Trophoblast cell (in vitro differentiated cells and primary cell): Measurements from ENCODE around the gene UPP1.

Experiments
- DNase-seq, 2 donors: peaks; one replicate each; pipeline ENCODE4 v3.0.0-alpha.2; 2016
- H2AFZ ChIP-seq: 2 replicates; pipeline ENCODE4 v1.6.1; 2013; ENCODE audit warnings: low read length, moderate library complexity, mild to moderate bottlenecking; ENCODE audit not compliant: insufficient read depth, poor library complexity
- H2AK5ac ChIP-seq: 2 replicates; pipeline ENCODE4 v1.6.1; 2013; ENCODE audit warnings: mild to moderate bottlenecking, low read length
- H2BK120ac ChIP-seq: 2 replicates; pipeline ENCODE4 v1.6.1; 2013; ENCODE audit warnings: low read length, mild to moderate bottlenecking, moderate library complexity; ENCODE audit not compliant: insufficient read depth, poor library complexity
- H2BK12ac ChIP-seq: 2 replicates; pipeline ENCODE4 v1.6.1; 2013; ENCODE audit warnings: mild to moderate bottlenecking, low read length, moderate library complexity
- H2BK5ac ChIP-seq: 2 replicates; pipeline ENCODE4 v1.6.1; 2013; ENCODE audit warnings: low read length, low read depth, moderate library complexity, mild to moderate bottlenecking; ENCODE audit not compliant: poor library complexity
- H3K14ac ChIP-seq: 2 replicates; pipeline ENCODE4 v1.6.1; 2013; ENCODE audit warnings: mild to moderate bottlenecking, low read length
- H3K18ac ChIP-seq: 2 replicates; pipeline ENCODE4 v1.6.1; 2013; ENCODE audit warnings: mild to moderate bottlenecking, low read length
- H3K23ac ChIP-seq: 2 replicates; pipeline ENCODE4 v1.6.1; 2013; ENCODE audit warnings: low read length
- H3K27ac ChIP-seq: 2 replicates; pipeline ENCODE4 v1.5.1; 2013; ENCODE audit warnings: low read depth, mild to moderate bottlenecking, inconsistent platforms, low read length, moderate library complexity
- H3K27me3 ChIP-seq: 2 replicates; pipeline ENCODE4 v1.6.1; 2013; ENCODE audit warnings: inconsistent platforms, mild to moderate bottlenecking, low read length, moderate library complexity; ENCODE audit not compliant: insufficient read depth
- H3K36me3 ChIP-seq, 2 experiments: 1 replicate in 1 of 2; 2 replicates in 1 of 2; pipeline ENCODE4 v1.6.1; 2013; ENCODE audit warnings: low read length in 2 of 2, mild to moderate bottlenecking in 2 of 2, moderate library complexity in 1 of 2; ENCODE audit not compliant: insufficient read depth in 2 of 2, control insufficient read depth in 1 of 2
- H3K4ac ChIP-seq: 2 replicates; pipeline ENCODE4 v1.6.1; 2013; ENCODE audit warnings: low read depth, mild to moderate bottlenecking, low read length, moderate library complexity
- H3K4me1 ChIP-seq, 2 experiments: 1 replicate in 1 of 2; 2 replicates in 1 of 2; pipeline ENCODE4 v1.6.1; 2013; ENCODE audit warnings: low read length in 2 of 2, mild to moderate bottlenecking in 2 of 2, moderate library complexity in 1 of 2; ENCODE audit not compliant: insufficient read depth in 2 of 2, control insufficient read depth in 1 of 2
- H3K4me2 ChIP-seq: 2 replicates; pipeline ENCODE4 v1.6.1; 2013; ENCODE audit warnings: inconsistent platforms, mild to moderate bottlenecking, low read length, moderate library complexity
- H3K4me3 ChIP-seq: 2 replicates; pipeline ENCODE4 v1.5.1; 2013; ENCODE audit warnings: mild to moderate bottlenecking, low read depth, low read length, inconsistent platforms
- H3K79me1 ChIP-seq: one replicate; pipeline ENCODE4 v1.6.1; 2013; ENCODE audit warnings: low read length
- H3K79me2 ChIP-seq: 2 replicates; pipeline ENCODE4 v1.6.1; 2013; ENCODE audit warnings: low read length, mild to moderate bottlenecking; ENCODE audit not compliant: control insufficient read depth, insufficient read depth, poor library complexity
- H3K9ac ChIP-seq: 2 replicates; pipeline ENCODE4 v1.6.1; 2013; ENCODE audit warnings: mild to moderate bottlenecking, low read length
- H3K9me3 ChIP-seq: 2 replicates; pipeline ENCODE4 v1.6.1; 2013; ENCODE audit warnings: low read depth, mild to moderate bottlenecking, control low read depth, inconsistent platforms, low read length; ENCODE audit not compliant: insufficient read depth
- H4K12ac ChIP-seq: 2 replicates; pipeline ENCODE4 v1.6.1; 2013; ENCODE audit warnings: low read depth, mild to moderate bottlenecking, low read length, moderate library complexity
- H4K8ac ChIP-seq: 2 replicates; pipeline ENCODE4 v1.6.1; 2013; ENCODE audit warnings: low read depth, mild to moderate bottlenecking, low read length, moderate library complexity
- H4K91ac ChIP-seq: one replicate; pipeline ENCODE4 v1.6.1; 2013; ENCODE audit warnings: low read depth, mild to moderate bottlenecking, low read length, moderate library complexity
- WGBS: extraction: QIAGEN DNeasy Blood & Tissue Kit; methylation state at CpG from one replicate; pipeline ENCODE4 v1.1.7; 2013; ENCODE audit warnings: missing lambda C conversion rate; ENCODE audit not compliant: insufficient read length, insufficient coverage; ENCODE audit errors: extremely low coverage; 5-methylcytosine and 5-hydroxymethylcytosine counted together

Gene UPP1

DNA sequence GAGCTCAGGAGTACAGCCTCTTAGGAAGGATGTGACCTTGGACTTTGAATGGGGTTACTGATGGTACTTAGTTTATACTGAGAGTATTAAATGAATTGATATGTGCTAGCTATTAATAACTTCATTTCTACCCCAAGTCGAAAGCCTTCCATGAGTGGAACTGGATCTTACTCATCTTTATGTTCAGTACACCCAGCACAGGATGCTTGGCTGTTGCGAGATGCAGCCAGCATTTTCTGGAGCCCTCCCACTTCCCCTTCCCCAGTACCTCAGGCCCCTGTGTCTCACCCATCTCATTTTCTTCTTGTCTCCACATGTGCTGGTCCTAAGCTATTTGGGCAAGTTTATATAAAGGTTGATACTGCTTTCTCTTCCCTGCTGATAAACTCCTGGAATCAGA lies 7.2 kb downstream of the UPP1 start:
- Histone ChIP-seq H3K4me1 (peaks cover 18 to 22% of the 10 kb centered on the region in 2 experiments), H3K27me3 (no peaks in the 10 kb centered on the region), H3K18ac (no peak overlapping the region), H3K23ac (no peak overlapping the region), H4K8ac (no peak overlapping the region), H3K14ac (no peak overlapping the region), H3K4ac (peak overlapping the region; percentile 41), H3K9me3 (no peaks in the 10 kb centered on the region), H2BK5ac (no peak overlapping the region), H2AK5ac (no peak overlapping the region), H3K79me2 (peaks cover 1% of the 10 kb centered on the region), H3K79me1 (no peaks in the 10 kb centered on the region), H4K12ac (no peak overlapping the region), H3K27ac (no peak overlapping the region), H2BK120ac (no peak overlapping the region), H4K91ac (no peak overlapping the region), H3K36me3 (peaks cover 44 to 63% of the 10 kb centered on the region in 2 experiments), H2AFZ (no peak overlapping the region), H3K4me2 (no peak overlapping the region), H3K4me3 (no peak overlapping the region), H2BK12ac (no peak overlapping the region), H3K9ac (no peak overlapping the region)
- WGBS: no CpG with 5 or more reads among the region's 2 CpGs
- DNase-seq: no peak

- no peak overlapping the region for H3K4me2 ChIP-seq
- no peak overlapping the region for H4K91ac ChIP-seq
- peaks cover 1% of the 10 kb centered on the region for H3K79me2 ChIP-seq
- H2BK12ac ChIP-seq: no peak overlapping the region
- no peaks in the 10 kb centered on the region for H3K79me1 ChIP-seq
- no peak overlapping the region for H3K18ac ChIP-seq
- no peak overlapping the region for H4K8ac ChIP-seq
- no peak overlapping the region for H3K27ac ChIP-seq
- DNase-seq: no peak
- H4K12ac ChIP-seq: no peak overlapping the region
- no peaks in the 10 kb centered on the region for H3K27me3 ChIP-seq
- H3K9me3 ChIP-seq: no peaks in the 10 kb centered on the region
- no peak overlapping the region for H3K4me3 ChIP-seq
- peaks cover 8 to 17% of the 10 kb centered on the region in 2 experiments for H3K4me1 ChIP-seq
- H2BK120ac ChIP-seq: no peak overlapping the region
- H2AFZ ChIP-seq: no peak overlapping the region
- H3K9ac ChIP-seq: no peak overlapping the region
- H3K4ac ChIP-seq: no peak overlapping the region
- no peak overlapping the region for H3K23ac ChIP-seq
- WGBS: no CpG with 5 or more reads among the region's 6 CpGs
- no peak overlapping the region for H3K14ac ChIP-seq
- H3K36me3 ChIP-seq: peaks cover 46 to 64% of the 10 kb centered on the region in 2 experiments
- no peak overlapping the region for H2BK5ac ChIP-seq
- H2AK5ac ChIP-seq: no peak overlapping the region
Observed at GRCh38 chr7:48097521-48098231, 8.6 kb downstream of the UPP1 start.

DNA sequence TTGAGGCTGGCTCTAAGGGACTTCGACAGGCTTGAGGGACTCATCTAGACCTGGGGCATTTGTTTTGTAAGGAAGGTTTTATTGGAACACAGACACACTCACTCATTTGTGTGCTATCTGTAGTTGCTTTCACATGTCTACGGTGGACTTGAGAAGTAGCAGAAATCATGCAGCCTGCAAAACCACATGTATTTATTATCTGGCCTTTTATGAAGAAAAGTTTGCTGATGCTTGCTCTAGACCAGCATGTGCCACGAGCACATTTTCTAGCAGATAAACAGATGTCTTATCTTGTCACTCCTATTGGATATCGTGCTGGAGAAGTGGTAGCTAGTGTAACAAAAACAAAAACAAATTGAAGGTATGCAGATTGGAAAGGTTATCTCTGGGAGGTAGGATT lies 9.8 kb downstream of the UPP1 start:
- H3K79me1 ChIP-seq: no peaks in the 10 kb centered on the region
- H4K91ac ChIP-seq: no peak overlapping the region
- no peak overlapping the region for H2BK5ac ChIP-seq
- no peak overlapping the region for H3K18ac ChIP-seq
- peak; percentile 74 to 86 for DNase-seq
- H3K4me1 ChIP-seq: peaks cover 8 to 17% of the 10 kb centered on the region in 2 experiments
- no peak overlapping the region for H3K14ac ChIP-seq
- no CpG with 5 or more reads among the region's 4 CpGs for WGBS
- H2BK12ac ChIP-seq: no peak overlapping the region
- H3K36me3 ChIP-seq: peaks cover 44 to 67% of the 10 kb centered on the region in 2 experiments
- no peak overlapping the region for H3K23ac ChIP-seq
- H3K27ac ChIP-seq: no peak overlapping the region
- no peak overlapping the region for H3K4ac ChIP-seq
- H2BK120ac ChIP-seq: no peak overlapping the region
- H2AK5ac ChIP-seq: no peak overlapping the region
- H3K4me2 ChIP-seq: no peak overlapping the region
- H3K27me3 ChIP-seq: no peaks in the 10 kb centered on the region
- no peaks in the 10 kb centered on the region for H3K9me3 ChIP-seq
- no peak overlapping the region for H3K4me3 ChIP-seq
- no peak overlapping the region for H3K9ac ChIP-seq
- H4K8ac ChIP-seq: no peak overlapping the region
- peaks cover 1% of the 10 kb centered on the region for H3K79me2 ChIP-seq
- no peak overlapping the region for H2AFZ ChIP-seq
- no peak overlapping the region for H4K12ac ChIP-seq

DNA sequence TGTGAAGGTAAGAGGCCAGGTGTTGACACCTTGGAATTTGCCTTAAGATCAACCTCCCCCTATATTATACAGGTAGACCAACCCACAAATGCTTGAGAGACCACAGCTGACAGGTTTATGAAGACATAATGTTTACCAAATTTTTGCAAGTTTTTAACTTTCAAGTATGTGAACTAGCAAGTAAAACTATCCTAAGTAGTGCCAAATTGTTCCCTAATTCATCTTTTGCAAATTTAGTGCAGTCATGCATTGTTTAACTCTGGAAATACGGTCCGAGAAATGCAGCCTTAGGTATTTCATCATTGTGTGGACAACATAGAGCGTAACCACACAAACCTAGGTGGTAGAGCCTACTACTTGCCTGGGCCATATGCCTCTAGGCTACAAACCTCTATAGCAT lies 10.7 kb downstream of the UPP1 start:
- Histone ChIP-seq H3K4ac (no peak overlapping the region), H4K12ac (no peak overlapping the region), H2BK120ac (no peak overlapping the region), H2AK5ac (no peak overlapping the region), H3K4me3 (no peak overlapping the region), H3K18ac (no peak overlapping the region), H3K36me3 (peaks cover 50 to 73% of the 10 kb centered on the region in 2 experiments), H4K8ac (no peak overlapping the region), H2AFZ (no peak overlapping the region), H3K79me1 (no peaks in the 10 kb centered on the region), H3K79me2 (peaks cover 1% of the 10 kb centered on the region), H4K91ac (no peak overlapping the region), H3K23ac (no peak overlapping the region), H3K27ac (no peak overlapping the region), H3K9ac (no peak overlapping the region), H2BK5ac (no peak overlapping the region), H3K4me1 (peaks cover 8 to 10% of the 10 kb centered on the region in 2 experiments), H3K4me2 (no peak overlapping the region), H3K9me3 (no peaks in the 10 kb centered on the region), H3K14ac (no peak overlapping the region), H2BK12ac (no peak overlapping the region), H3K27me3 (no peaks in the 10 kb centered on the region)
- peak; percentile 78 to 97 for DNase-seq
- no CpG with 5 or more reads among the region's 3 CpGs for WGBS
